RWPE1 (cell line): ENCODE data around the gene EGFLAM.
A peak's percentile ranks its signal among the peaks of the same experiment; 100 is the strongest.

Experiments
- CTCF ChIA-PET: fragments of 350-600 bp; sonication (Branson Sonifier 250); formaldehyde crosslinking; extraction: SDS; loops from one replicate; lab custom pipeline; 2021; lab: Yijun Ruan, JAX
- POLR2A ChIA-PET: fragments of 400-600 bp; formaldehyde crosslinking; extraction: SDS; loops from one replicate; lab custom pipeline; 2020; ENCODE audit warnings: antibody characterized with exemption; ENCODE audit not compliant: low non-redundant PET; lab: Yijun Ruan, JAX
- DNase-seq: peaks from one replicate; pipeline ENCODE4 v3.0.0; 2012; ENCODE audit warnings: low spot score
- H3K27ac ChIP-seq: fragments of 450-650 bp; 2 replicates; pipeline ENCODE4 v1.5.1; 2017
- TF ChIP-seq, protein P1 (sequence below): fragments of 450-650 bp; conservative IDR thresholded peaks from 2 replicates; pipeline ENCODE4 v1.5.1; 2017; ENCODE audit warnings: low read depth, mild to moderate bottlenecking

EGFLAM gene

DNA sequence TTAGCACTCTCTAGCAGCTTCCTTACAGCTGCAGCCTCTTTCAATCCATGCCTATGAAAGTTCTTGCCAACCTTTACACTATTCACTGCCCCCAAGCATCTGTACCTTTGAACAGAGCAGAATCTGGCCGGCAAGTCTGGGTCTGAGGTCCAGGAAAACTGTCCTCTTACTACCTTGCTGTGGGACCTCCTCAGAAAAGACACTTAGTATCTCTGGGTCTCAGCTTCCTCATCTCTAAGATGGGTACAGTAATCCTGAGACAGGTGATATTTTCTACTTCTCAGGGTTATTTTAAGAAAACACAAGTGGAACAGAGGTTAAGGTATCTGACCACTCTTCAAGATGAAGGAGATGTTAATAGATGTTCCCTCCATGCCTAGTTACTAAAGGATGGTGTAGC, 120.2 kb downstream of the EGFLAM start:
- H3K27ac ChIP-seq, result no peak overlapping the region
- no peak for DNase-seq
- CTCF ChIA-PET, result interaction anchor here (0.7 kb wide), 1 partner anchor 807 kb away, joined by 3 read pairs; no protein-coding TSS in a partner anchor
- POLR2A ChIA-PET, result no interaction called here
- TF ChIP-seq, protein P1, sequence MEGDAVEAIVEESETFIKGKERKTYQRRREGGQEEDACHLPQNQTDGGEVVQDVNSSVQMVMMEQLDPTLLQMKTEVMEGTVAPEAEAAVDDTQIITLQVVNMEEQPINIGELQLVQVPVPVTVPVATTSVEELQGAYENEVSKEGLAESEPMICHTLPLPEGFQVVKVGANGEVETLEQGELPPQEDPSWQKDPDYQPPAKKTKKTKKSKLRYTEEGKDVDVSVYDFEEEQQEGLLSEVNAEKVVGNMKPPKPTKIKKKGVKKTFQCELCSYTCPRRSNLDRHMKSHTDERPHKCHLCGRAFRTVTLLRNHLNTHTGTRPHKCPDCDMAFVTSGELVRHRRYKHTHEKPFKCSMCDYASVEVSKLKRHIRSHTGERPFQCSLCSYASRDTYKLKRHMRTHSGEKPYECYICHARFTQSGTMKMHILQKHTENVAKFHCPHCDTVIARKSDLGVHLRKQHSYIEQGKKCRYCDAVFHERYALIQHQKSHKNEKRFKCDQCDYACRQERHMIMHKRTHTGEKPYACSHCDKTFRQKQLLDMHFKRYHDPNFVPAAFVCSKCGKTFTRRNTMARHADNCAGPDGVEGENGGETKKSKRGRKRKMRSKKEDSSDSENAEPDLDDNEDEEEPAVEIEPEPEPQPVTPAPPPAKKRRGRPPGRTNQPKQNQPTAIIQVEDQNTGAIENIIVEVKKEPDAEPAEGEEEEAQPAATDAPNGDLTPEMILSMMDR, result no peak

DNA sequence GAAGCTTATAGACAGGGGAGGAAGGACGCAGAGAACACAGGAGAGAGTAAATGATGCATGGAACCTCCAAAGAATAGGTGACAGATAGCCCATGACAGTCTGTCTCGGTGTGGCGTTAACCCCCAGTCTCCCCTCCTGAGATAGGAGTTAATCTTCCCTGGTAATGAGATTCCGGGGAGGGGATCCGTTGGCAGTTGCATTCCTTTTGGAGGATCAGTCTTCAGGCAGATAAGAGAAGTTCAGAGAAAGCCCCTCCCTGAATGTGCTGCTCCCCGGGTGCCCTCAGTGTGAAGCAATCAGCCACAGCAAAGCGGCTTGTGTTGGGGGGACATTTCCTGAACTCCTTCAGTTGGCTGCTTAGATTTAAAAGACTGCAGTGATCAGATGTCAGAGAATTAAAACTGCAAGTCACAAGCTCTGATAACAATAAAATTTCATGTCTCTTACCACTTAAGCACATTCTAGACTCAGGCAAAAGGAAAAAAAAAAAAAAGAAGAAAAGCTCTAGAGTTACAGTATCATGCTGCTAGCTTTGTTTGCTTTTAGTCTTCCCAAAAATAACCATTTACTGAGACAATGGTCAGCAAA, 121.1 kb downstream of the EGFLAM start:
- DNase-seq, result no peak
- TF ChIP-seq, protein P1, result no peak
- CTCF ChIA-PET, result interaction anchor here (0.6 kb wide), 1 partner anchor 54 kb away, joined by 5 read pairs; no protein-coding TSS in a partner anchor
- H3K27ac ChIP-seq, result no peak overlapping the region
- POLR2A ChIA-PET, result no interaction called here

DNA sequence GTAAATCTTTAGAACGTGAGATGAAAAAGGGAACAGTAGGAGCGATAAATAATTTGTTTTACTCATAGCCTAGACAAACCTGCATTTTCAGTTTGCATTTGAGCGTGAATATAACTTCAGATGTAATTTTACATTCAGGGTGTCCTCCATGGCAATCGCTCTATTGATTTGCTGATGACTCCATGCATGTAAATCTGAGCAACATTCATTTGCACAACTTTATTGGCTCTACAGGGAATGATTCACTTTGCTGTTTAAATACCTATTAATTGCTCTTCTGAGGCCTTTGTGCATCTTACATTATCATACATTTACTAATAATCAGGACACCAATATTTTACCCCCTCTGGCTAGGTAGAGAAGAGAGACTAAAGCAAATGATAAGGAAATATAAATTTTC, 122.2 kb downstream of the EGFLAM start:
- TF ChIP-seq, protein P1, result no peak
- H3K27ac ChIP-seq, result no peak overlapping the region
- no peak for DNase-seq
- CTCF ChIA-PET, result no interaction called here
- POLR2A ChIA-PET, result no interaction called here

DNA sequence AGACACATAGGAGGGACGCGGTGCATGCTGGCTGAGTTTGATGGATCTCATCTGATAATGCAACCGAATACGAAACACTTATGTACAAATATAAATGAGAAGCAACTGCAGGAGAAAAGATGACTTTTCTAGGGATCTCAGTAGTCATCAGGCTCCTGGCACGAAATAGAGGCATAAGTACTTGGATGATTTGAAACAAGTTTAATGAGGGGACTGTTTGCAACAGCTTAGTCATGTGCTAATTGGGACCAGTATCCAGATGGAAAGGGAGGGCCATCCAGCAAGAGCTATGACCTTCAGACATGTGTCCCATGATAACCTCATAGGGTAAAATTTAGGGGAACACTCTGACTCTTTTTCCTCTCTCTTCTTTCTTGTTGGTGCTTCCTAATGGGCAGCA, 123.0 kb downstream of the EGFLAM start:
- CTCF ChIA-PET, result interaction anchor here (0.5 kb wide), 1 partner anchor 109 kb away, joined by 3 read pairs; no protein-coding TSS in a partner anchor
- POLR2A ChIA-PET, result no interaction called here
- no peak for DNase-seq
- no peak overlapping the region for H3K27ac ChIP-seq
- TF ChIP-seq, protein P1, result no peak

DNA sequence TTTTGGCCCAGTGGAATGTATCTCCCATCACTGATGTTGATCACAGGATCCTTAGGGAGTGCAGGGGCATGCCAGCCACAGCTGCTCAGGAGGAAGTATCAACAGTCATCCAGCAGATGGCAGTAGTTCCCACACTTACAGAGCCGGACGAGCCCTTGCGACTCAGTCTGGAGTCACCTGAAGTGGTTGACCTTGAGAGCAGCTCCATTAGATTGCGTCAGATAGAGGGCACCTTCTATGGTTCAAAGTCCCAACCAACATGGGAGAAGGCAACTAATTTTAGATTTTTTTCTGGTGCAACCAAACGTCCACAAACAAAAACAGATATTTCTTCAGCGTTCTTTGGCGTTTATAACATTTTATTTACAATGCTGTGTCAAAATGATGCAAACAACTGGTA, 124.5 kb downstream of the EGFLAM start:
- ChIA-PET CTCF (interaction anchor here (0.6 to 1.5 kb wide), 15 partner anchors 10 to 429 kb away, joined by 3 to 12 read pairs (median 4); no protein-coding TSS in a partner anchor), POLR2A (no interaction called here)
- TF ChIP-seq, protein P1, result peak; percentile 82
- no peak overlapping the region for H3K27ac ChIP-seq
- peak; percentile 82 for DNase-seq

DNA sequence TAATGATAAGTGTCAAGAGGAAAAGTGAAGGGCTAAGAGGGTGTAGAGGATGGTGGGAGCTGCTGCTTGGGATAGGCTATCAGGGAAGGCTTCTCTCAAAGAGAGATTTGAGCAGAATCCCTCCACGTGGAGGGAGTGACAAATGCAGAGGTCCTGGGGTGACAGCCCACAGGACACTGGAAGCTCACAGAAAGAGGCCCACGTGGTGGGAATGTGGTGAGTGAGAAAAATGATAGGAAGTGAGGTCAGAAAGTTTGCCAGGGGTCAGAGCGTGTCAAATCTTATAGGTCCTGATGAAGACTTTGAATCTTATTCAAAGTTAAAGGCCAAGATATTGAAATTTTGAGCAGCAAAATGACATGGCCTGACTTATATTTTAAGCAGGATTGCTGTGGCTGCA, 125.3 kb downstream of the EGFLAM start:
- CTCF ChIA-PET, result interaction anchor here (0.5 to 1.4 kb wide), 5 partner anchors 18 to 441 kb away, joined by 3 to 12 read pairs (median 4); no protein-coding TSS in a partner anchor
- DNase-seq, result no peak
- TF ChIP-seq, protein P1, result no peak
- no peak overlapping the region for H3K27ac ChIP-seq
- POLR2A ChIA-PET, result no interaction called here
